ENCODE results near the gene PAQR7. TPM values are rescaled to one million over a fixed set of nuclear protein-coding genes. Genes with fewer than 3 reads are reported as not detected.
A peak's percentile ranks its signal among the peaks of the same experiment; 100 is the strongest.

PAQR7 gene
- total RNA-seq, 1 donor from 2014 or later: 24.0 TPM

DNA sequence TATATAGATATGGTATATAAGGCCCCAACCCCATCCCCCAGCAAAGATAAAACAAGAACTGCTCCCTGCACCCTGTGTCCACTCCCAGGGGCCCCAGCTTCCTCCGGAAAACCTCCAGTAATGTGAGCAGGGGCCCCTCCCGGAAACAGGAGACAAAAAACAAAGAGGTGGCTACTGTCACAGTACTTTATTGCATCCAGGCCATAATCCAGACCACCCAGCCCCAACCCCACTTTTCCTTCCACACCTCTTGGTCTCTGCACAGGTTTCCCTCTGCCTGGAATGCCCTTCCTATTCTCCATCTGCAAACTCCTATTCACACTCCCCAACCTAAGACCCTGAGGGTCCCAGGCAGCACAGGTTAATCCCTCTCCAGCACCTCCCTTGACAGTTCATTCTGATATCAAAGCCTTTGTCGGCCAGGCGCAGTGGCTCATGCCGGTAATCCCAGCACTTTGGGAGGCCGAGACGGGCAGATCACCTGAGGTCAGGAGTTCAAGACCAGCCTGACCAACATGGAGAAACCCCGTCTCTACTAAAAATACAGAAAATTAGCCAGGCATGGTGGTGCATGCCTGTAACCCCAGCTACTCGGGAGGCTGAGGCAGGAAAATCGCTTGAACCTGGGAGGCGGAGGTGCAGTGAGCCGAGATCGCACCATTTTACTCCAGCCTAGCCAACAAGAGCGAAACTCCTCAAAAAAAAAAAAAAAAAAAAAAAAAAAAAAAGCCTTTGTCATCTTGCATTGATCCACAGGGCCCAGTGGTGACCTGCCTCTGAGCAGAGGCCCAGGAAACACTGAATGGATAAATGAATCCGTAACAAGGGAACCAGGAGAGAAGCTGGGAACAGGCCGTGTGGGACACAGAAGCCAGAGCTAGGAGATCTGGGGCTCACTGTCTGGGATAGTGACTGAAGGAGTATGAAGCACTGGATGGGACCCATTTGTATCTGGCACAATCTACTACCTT is 13.9 kb downstream of the PAQR7 start:
- Mint-ChIP-seq H3K4me3 (peak overlapping the region; percentile 4), H3K27me3 (ENCODE audit: low read depth) (no peaks in the 10 kb centered on the region), H3K27ac (peak overlapping the region; percentile 68), H3K36me3 (peaks cover 21% of the 10 kb centered on the region), H3K4me1 (peaks cover 24% of the 10 kb centered on the region), H3K9me3 (no peaks in the 10 kb centered on the region)
- DNase-seq (ENCODE audit: low spot score in 2 of 2, unreplicated experiment in 2 of 2): no peak
- TF ChIP-seq, protein P1, sequence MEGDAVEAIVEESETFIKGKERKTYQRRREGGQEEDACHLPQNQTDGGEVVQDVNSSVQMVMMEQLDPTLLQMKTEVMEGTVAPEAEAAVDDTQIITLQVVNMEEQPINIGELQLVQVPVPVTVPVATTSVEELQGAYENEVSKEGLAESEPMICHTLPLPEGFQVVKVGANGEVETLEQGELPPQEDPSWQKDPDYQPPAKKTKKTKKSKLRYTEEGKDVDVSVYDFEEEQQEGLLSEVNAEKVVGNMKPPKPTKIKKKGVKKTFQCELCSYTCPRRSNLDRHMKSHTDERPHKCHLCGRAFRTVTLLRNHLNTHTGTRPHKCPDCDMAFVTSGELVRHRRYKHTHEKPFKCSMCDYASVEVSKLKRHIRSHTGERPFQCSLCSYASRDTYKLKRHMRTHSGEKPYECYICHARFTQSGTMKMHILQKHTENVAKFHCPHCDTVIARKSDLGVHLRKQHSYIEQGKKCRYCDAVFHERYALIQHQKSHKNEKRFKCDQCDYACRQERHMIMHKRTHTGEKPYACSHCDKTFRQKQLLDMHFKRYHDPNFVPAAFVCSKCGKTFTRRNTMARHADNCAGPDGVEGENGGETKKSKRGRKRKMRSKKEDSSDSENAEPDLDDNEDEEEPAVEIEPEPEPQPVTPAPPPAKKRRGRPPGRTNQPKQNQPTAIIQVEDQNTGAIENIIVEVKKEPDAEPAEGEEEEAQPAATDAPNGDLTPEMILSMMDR (IDR thresholded peaks at IDR 0.05; ENCODE audit: unreplicated experiment): no peak

DNA sequence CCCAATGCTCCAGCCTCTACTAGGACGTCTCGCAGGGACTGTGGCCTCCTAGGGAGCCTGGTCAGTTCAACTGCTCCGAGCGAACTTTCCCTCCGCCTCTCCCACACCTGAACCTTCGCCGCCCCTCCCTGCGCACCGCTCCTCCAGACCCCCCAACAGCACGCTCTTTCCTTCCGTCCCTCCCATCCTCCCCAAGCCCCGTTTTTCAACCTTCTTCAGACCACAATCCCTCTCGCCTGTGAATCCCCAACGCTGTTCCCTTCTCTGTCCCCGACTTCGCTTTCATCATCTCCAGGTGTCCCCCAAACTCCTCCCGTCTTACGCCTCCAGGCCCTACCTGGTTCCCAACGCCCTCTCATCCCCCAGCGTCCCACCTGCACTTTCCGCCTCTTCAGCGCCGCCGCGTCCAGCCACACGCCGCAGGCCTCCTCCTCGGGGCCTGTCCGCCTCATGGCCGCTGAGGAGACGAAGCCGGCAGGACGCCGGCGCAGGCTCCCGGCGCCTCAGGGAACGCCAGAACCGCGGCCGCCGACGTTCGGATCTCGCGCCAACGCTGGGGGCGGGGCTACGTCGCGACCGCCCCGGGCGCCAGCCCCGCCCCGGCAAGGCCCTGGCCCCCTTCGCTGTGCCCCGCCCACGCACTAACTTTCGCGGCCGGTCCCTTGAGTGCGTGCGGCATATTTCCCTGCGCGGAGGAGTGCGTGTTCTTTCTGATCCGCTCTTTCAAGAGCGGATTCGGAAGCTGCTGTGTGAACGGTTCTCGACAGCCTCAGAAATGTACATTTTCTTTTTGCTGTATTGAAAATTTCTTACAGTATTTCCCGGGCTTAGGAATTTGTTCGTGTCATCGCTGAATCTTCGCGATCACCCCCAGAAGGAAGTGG is 16.4 kb downstream of the PAQR7 start, which contains the start of gene AUNIP:
Gene AUNIP, minus strand, starts transcription at position 552 of the 884 bp plus-strand sequence. Its CDS starts 100 bp downstream, at position 452.
- DNase-seq (ENCODE audit: low spot score in 2 of 2, unreplicated experiment in 2 of 2): peak; percentile 81 to 90
- Mint-ChIP-seq H3K9me3 (no peaks in the 10 kb centered on the region), H3K4me3 (peak within 1 kb of the TSS; percentile 87), H3K4me1 (peaks cover 24% of the 10 kb centered on the region), H3K27me3 (ENCODE audit: low read depth) (no peaks in the 10 kb centered on the region), H3K36me3 (peaks cover 17% of the 10 kb centered on the region), H3K27ac (peak within 1 kb of the TSS; percentile 98)
- TF ChIP-seq, protein P1 (IDR thresholded peaks at IDR 0.05; ENCODE audit: unreplicated experiment): no peak

DNA sequence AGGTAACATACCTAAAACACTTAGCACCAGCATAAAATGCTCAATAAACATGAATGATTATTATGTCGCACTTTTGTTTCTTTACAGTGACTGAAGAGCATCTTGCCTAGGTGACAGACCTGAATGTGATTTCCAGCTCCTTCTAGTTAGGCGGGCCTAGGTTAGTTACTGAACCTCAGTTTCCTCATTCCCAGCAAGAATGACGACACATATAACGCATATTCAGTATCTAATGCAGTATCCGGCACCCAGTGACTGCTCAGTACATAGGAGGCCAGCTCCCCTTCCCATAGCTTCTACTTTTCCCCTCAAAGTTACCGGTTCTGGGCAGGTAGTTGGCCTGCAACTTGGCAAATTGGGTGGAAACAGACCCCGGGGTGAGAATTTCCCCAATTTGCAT is 17.0 kb downstream of the PAQR7 start:
- DNase-seq (ENCODE audit: low spot score in 2 of 2, unreplicated experiment in 2 of 2): no peak
- Mint-ChIP-seq H3K27me3 (ENCODE audit: low read depth) (no peaks in the 10 kb centered on the region), H3K4me3 (peak overlapping the region; percentile 87), H3K36me3 (peaks cover 14% of the 10 kb centered on the region), H3K27ac (peak overlapping the region; percentile 80), H3K9me3 (no peaks in the 10 kb centered on the region), H3K4me1 (peaks cover 24% of the 10 kb centered on the region)
- TF ChIP-seq, protein P1 (IDR thresholded peaks at IDR 0.05; ENCODE audit: unreplicated experiment): no peak

DNA sequence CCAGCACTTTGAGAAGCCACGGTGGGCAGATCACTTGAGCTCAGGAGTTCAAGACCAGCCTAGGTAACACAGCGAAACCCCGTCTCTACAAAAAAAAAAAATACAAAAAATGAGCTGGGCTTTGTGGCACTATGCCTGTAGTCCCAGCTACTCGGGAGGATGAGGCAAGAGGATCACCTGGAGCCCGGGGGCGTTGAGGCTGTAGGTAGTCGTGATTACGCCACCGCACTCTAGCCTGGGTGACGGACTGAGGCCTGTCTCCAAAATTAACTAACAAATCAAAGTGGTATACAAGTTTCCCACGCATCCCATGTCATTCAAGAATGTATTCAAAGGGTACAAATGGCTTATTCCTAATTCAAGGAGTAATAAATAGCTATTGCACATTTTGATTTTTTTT is 18.7 kb downstream of the PAQR7 start:
- Mint-ChIP-seq H3K9me3 (no peaks in the 10 kb centered on the region), H3K4me3 (no peak overlapping the region), H3K27ac (no peak overlapping the region), H3K4me1 (peaks cover 24% of the 10 kb centered on the region), H3K36me3 (peaks cover 4% of the 10 kb centered on the region), H3K27me3 (ENCODE audit: low read depth) (no peaks in the 10 kb centered on the region)
- DNase-seq (ENCODE audit: low spot score in 2 of 2, unreplicated experiment in 2 of 2): no peak
- TF ChIP-seq, protein P1 (IDR thresholded peaks at IDR 0.05; ENCODE audit: unreplicated experiment): no peak

DNA sequence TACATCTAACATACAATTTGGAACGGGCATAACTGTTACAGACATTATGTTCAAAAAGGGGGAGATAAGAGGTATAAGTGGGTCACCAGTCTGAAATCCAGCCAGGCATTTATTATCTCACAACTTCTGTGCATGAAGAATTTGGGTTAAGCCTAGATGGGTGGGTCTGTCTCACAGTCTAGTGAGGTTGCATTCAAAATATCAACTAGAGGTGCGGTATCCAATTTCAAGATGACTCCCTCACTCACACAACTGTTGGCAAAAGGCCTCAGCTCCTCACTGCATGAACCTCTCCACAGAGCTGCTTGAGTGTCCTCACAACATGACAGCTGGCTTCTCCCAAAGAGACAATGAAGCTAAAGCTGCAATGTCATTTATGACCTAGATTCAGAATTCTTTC is 21.0 kb downstream of the PAQR7 start:
- H3K27me3 Mint-ChIP-seq (ENCODE audit: low read depth): no peaks in the 10 kb centered on the region
- TF ChIP-seq, protein P1 (IDR thresholded peaks at IDR 0.05; ENCODE audit: unreplicated experiment): no peak
- no peak overlapping the region for H3K4me3 Mint-ChIP-seq
- no peak overlapping the region for H3K27ac Mint-ChIP-seq
- peaks cover 12% of the 10 kb centered on the region for H3K4me1 Mint-ChIP-seq
- peaks cover 8% of the 10 kb centered on the region for H3K9me3 Mint-ChIP-seq
- DNase-seq (ENCODE audit: low spot score in 2 of 2, unreplicated experiment in 2 of 2): no peak
- peaks cover 2% of the 10 kb centered on the region for H3K36me3 Mint-ChIP-seq

Data from mesothelial cell of epicardium (in vitro differentiated cells).